Tibial nerve (tissue), 4 donors: Measurements from ENCODE around the gene TGIF2. TPM values are rescaled to one million over a fixed set of nuclear protein-coding genes. Genes with fewer than 3 reads are reported as not detected.

Source experiments
- DNase-seq, 2 donors: peaks; one replicate each; pipeline ENCODE4 v3.0.0-alpha.2; 2019; ENCODE audit warnings: low spot score in 2 of 2
- H3K27ac ChIP-seq, 4 donors: fragments of 200-600 bp; sonication (generic) in 3 of 4; one replicate each; pipeline ENCODE4 v1.5.1; 2017 to 2019; ENCODE audit warnings: mild to moderate bottlenecking in 1 of 4
- H3K27me3 ChIP-seq, 2 donors: fragments of 200-600 bp; sonication (generic) in 1 of 2; one replicate each; pipeline versions ENCODE4 v1.5.1 to v1.6.0; 2017 to 2019
- H3K36me3 ChIP-seq, 3 donors: fragments of 200-600 bp; sonication (generic); one replicate each; pipeline ENCODE4 v1.5.1; 2018 to 2019
- H3K4me1 ChIP-seq, 4 donors: fragments of 200-600 bp; sonication (generic) in 3 of 4; one replicate each; pipeline ENCODE4 v1.5.1; 2017 to 2019
- H3K4me3 ChIP-seq, 4 donors: fragments of 200-600 bp; sonication (generic) in 3 of 4; one replicate each; pipeline ENCODE4 v1.5.1; 2017 to 2019; ENCODE audit warnings: mild to moderate bottlenecking in 1 of 4, moderate library complexity in 1 of 4
- H3K9me3 ChIP-seq, 4 donors: fragments of 200-600 bp; sonication (generic) in 3 of 4; one replicate each; pipeline ENCODE4 v1.5.1; 2017 to 2019
- EP300 ChIP-seq, 2 donors: sonication (generic); formaldehyde crosslinking; IDR thresholded peaks; one replicate each; pipeline ENCODE4 v1.6.1; 2017; ENCODE audit warnings: antibody characterized with exemption in 2 of 2, mild to moderate bottlenecking in 1 of 2
- POLR2A ChIP-seq, 2 donors: fragments of 450-650 bp; IDR thresholded peaks; one replicate each; pipeline ENCODE4 v1.6.1; 2017; ENCODE audit warnings: antibody characterized with exemption in 2 of 2, mild to moderate bottlenecking in 2 of 2, moderate library complexity in 2 of 2
- WGBS, 2 donors: methylation state at CpG; one replicate each; pipeline ENCODE4 v1.1.5; 2018; 5-methylcytosine and 5-hydroxymethylcytosine counted together
- total RNA-seq, 4 donors: library from RNA; depleted of rRNA; stranded (reverse); fragments of >200 nt; gene quantifications; one replicate each; pipeline ENCODE4 v1.1.0, GENCODE V29; 2016
- TF ChIP-seq, protein P1 (sequence below), 5 experiments: fragments of 200-600 bp in 3 of 5; fragments of 450-650 bp in 2 of 5; sonication (generic) in 3 of 5; IDR thresholded peaks; one replicate each; pipeline ENCODE4 v1.5.1; 2016 to 2019; ENCODE audit warnings: antibody characterized with exemption in 5 of 5, mild to moderate bottlenecking in 3 of 5, moderate library complexity in 2 of 5

TGIF2 gene
- total RNA-seq, 4 donors from 2014 or later: 13.2 to 27.7 (median 19.6) TPM

GRCh38 chr20:36569847-36570429 is 3.5 kb upstream of the TGIF2 start:
- Histone ChIP-seq H3K9me3 (peaks cover 0 to 12% (median 0%) of the 10 kb centered on the region in 4 donors), H3K36me3 (no peaks in the 10 kb centered on the region), H3K27ac (no peak overlapping the region), H3K27me3 (no peaks in the 10 kb centered on the region), H3K4me1 (peaks cover 0 to 16% (median 7%) of the 10 kb centered on the region in 4 donors), H3K4me3 (no peak overlapping the region)
- no peak for DNase-seq
- no peak for TF ChIP-seq EP300 (IDR thresholded peaks at IDR 0.05)
- TF ChIP-seq POLR2A (IDR thresholded peaks at IDR 0.05): no peak
- TF ChIP-seq, protein P1, sequence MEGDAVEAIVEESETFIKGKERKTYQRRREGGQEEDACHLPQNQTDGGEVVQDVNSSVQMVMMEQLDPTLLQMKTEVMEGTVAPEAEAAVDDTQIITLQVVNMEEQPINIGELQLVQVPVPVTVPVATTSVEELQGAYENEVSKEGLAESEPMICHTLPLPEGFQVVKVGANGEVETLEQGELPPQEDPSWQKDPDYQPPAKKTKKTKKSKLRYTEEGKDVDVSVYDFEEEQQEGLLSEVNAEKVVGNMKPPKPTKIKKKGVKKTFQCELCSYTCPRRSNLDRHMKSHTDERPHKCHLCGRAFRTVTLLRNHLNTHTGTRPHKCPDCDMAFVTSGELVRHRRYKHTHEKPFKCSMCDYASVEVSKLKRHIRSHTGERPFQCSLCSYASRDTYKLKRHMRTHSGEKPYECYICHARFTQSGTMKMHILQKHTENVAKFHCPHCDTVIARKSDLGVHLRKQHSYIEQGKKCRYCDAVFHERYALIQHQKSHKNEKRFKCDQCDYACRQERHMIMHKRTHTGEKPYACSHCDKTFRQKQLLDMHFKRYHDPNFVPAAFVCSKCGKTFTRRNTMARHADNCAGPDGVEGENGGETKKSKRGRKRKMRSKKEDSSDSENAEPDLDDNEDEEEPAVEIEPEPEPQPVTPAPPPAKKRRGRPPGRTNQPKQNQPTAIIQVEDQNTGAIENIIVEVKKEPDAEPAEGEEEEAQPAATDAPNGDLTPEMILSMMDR (IDR thresholded peaks at IDR 0.05): no peak
- WGBS, 2 donors: 76 to 80% methylated on average over 7 of the region's 7 CpGs

GRCh38 chr20:36571564-36572504 is 1.6 kb upstream of the TGIF2 start:
- TF ChIP-seq, protein P1 (IDR thresholded peaks at IDR 0.05): no peak
- TF ChIP-seq EP300 (IDR thresholded peaks at IDR 0.05): no peak
- no peak for TF ChIP-seq POLR2A (IDR thresholded peaks at IDR 0.05)
- Histone ChIP-seq H3K9me3 (no peaks in the 10 kb centered on the region), H3K4me3 (no peak overlapping the region), H3K27me3 (no peaks in the 10 kb centered on the region), H3K36me3 (no peaks in the 10 kb centered on the region), H3K4me1 (peaks cover 0 to 35% (median 19%) of the 10 kb centered on the region in 4 donors), H3K27ac (peak overlapping the region; percentile 97 to 99 (median 98))
- DNase-seq: no peak
- WGBS, 2 donors: 58 to 67% methylated on average over 17 of the region's 17 CpGs

DNA sequence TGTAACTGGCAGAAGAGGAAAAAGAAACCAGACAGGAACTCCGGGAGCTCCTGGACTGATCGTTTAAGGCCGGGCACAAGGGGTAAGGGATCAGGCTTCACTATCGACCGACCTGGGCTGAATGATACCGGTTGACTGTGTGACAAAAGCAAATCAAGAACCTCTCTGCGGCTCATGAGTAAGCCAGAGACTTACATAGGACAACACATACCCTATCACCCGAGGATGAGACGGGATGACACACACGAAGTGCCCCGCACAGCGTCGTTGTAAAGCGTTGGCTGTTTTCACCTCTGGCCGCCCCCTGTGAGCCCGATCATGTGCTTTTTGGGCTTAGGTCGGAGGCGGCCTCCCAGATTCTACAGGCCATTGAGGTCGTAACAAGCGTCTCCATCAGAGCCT is 695 bp upstream of the TGIF2 start:
- 9 to 20% methylated on average over 20 of the region's 20 CpGs for WGBS, 2 donors
- Histone ChIP-seq H3K27ac (peak overlapping the region; percentile 97 to 99 (median 98)), H3K36me3 (no peaks in the 10 kb centered on the region), H3K4me1 (peaks cover 0 to 41% (median 19%) of the 10 kb centered on the region in 4 donors), H3K4me3 (peak overlapping the region; percentile 82 to 98 (median 92)), H3K9me3 (no peaks in the 10 kb centered on the region), H3K27me3 (no peaks in the 10 kb centered on the region)
- DNase-seq: no peak
- TF ChIP-seq POLR2A (IDR thresholded peaks at IDR 0.05) (no peak), EP300 (IDR thresholded peaks at IDR 0.05) (no peak)
- TF ChIP-seq, protein P1 (IDR thresholded peaks at IDR 0.05): no peak

DNA sequence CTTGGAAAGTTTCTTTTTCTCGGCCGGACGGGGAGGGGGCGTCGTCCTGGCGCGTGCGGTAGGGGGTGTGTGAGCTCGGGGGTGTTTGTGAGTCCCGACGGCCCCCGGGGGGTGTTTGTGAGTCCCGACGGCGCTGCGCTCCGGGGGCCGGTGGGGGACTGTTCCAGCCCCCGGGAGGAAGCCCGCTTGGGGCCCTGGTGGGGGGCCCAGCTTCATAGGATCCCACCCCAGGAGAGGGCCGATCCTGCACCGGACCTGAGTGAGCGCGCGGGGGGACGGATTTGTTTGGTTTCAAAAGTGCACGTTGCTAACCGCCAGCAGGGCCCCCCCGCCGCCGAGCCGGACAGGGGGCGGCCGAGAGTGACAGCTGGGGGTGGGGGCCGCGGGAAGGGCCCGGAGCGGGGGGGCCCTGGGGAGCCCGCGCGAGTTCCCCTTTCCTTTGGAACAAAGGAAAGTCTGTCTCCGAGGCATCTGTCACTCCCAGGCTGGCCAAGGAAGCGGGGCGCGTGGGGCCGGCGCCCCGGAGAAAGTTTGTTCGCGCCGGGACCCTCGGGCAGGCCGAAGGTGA is 485 bp downstream of the TGIF2 start:
- no peak for DNase-seq

More for the DNA sequence above, 485 bp downstream of the TGIF2 start:
- no peaks in the 10 kb centered on the region for H3K27me3 ChIP-seq
- H3K4me1 ChIP-seq: peaks cover 0 to 44% (median 19%) of the 10 kb centered on the region in 4 donors
- H3K4me3 ChIP-seq: peak overlapping the region; percentile 82 to 98 (median 92)
- peaks cover 0 to 5% (median 0%) of the 10 kb centered on the region in 3 donors for H3K36me3 ChIP-seq
- TF ChIP-seq, protein P1 (IDR thresholded peaks at IDR 0.05): peak in 2 of 5 experiments; percentile 6 to 15
- TF ChIP-seq EP300 (IDR thresholded peaks at IDR 0.05): no peak
- WGBS, 2 donors: 1% methylated on average over 25 of the region's 53 CpGs; no CpG with 5 or more reads in 1 of the 2 donors
- H3K9me3 ChIP-seq: no peaks in the 10 kb centered on the region
- H3K27ac ChIP-seq: peak overlapping the region; percentile 97 to 99 (median 98)
